ENCODE measurements around the gene CNKSR2. TPM values are rescaled to one million over a fixed set of nuclear protein-coding genes. Genes with fewer than 3 reads are reported as not detected.

CNKSR2 gene
- total and polyA plus RNA-seq, 10 of the 15 experiments (the other 5 are each of a cell fraction or from before 2014, with no cell fraction given): 0.02 to 0.69 (median 0.18) TPM; not detected in 4

DNA sequence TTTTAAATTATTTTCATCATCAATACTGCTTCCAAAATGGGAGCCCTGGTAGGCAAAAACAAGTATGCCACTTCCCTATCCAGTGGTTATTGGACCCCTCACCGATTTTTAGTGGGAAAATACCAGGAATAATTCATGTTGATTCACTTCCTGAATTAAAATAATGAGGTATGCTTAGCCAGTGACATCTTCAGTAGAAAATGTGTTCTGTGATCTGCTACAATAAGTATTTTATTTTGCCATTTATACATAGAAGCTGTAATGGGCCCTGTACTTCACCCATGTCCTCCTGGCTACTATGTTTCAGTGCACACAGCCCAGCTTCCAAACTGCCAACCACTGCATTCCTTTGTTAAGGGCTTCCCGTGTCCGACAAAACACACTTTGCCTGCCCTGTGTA is 324.9 kb downstream of the CNKSR2 start (continued):
- TF ChIP-seq, protein P1, sequence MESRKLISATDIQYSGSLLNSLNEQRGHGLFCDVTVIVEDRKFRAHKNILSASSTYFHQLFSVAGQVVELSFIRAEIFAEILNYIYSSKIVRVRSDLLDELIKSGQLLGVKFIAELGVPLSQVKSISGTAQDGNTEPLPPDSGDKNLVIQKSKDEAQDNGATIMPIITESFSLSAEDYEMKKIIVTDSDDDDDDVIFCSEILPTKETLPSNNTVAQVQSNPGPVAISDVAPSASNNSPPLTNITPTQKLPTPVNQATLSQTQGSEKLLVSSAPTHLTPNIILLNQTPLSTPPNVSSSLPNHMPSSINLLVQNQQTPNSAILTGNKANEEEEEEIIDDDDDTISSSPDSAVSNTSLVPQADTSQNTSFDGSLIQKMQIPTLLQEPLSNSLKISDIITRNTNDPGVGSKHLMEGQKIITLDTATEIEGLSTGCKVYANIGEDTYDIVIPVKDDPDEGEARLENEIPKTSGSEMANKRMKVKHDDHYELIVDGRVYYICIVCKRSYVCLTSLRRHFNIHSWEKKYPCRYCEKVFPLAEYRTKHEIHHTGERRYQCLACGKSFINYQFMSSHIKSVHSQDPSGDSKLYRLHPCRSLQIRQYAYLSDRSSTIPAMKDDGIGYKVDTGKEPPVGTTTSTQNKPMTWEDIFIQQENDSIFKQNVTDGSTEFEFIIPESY (IDR thresholded peaks at IDR 0.05): no peak
- TF ChIP-seq FOS (IDR thresholded peaks at IDR 0.05; ENCODE audit: borderline replicate concordance, extremely low read depth, insufficient read length) (no peak), HDAC6 (IDR thresholded peaks at IDR 0.05; ENCODE audit: unreplicated experiment) (no peak), BRCA1 (IDR thresholded peaks at IDR 0.05; ENCODE audit: low read depth, low read length) (no peak), SIN3A (IDR thresholded peaks at IDR 0.05; ENCODE audit: low read depth, low read length) (no peak), MTA3 (IDR thresholded peaks at IDR 0.05; ENCODE audit: borderline replicate concordance, low read length) (no peak), PML (IDR thresholded peaks at IDR 0.05; ENCODE audit: low read length) (no peak), ASH2L (IDR thresholded peaks at IDR 0.05; ENCODE audit: borderline replicate concordance, low read depth) (no peak)

DNA sequence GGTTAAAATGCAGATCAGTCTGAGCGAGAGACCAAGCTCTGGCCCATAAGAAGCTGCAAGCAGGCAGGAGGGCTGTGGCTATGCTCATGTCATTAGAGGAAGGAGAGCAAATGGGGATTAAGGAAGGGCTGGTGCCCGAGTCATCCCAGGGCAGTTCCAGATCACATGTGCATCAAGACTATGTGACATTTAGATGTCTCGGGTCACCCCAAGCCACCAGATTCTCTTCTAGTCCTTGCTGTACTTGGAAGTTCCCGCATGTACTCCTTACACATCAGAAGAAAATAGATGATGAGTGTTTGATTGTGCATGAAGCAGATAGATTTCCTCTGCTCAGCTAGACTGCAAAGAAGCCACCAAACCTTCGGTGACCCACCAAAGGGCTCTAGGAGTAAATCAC is 326.1 kb downstream of the CNKSR2 start:
- POLR2A ChIA-PET: no interaction called here
- WGBS (ENCODE audit: insufficient coverage, insufficient replicate concordance, low lambda C conversion rate, missing lambda C conversion rate): 25% methylated on average over 5 of the region's 5 CpGs
- Histone ChIP-seq H3K4me2 (ENCODE audit: control insufficient read depth, insufficient read depth) (no peak overlapping the region), H3K27me3 (replicated peaks in 1 of 2; ENCODE audit: control insufficient read depth in 2 of 2, insufficient read depth in 2 of 2, low read length in 1 of 2) (no peaks in the 10 kb centered on the region), H4K20me1 (ENCODE audit: control insufficient read depth, insufficient read depth) (no peaks in the 10 kb centered on the region), H3K4me1 (ENCODE audit: control insufficient read depth, insufficient read depth, low read length) (no peaks in the 10 kb centered on the region), H3K27ac (ENCODE audit: control insufficient read depth, insufficient read depth) (no peak overlapping the region), H3K9me3 (replicated peaks; ENCODE audit: control insufficient read depth, insufficient read depth, low read length) (no peaks in the 10 kb centered on the region), H3K36me3 (ENCODE audit: control insufficient read depth in 2 of 2, insufficient read depth in 2 of 2, low read length in 1 of 2) (no peaks in the 10 kb centered on the region), H3K9ac (ENCODE audit: control insufficient read depth, insufficient read depth, low read length) (no peak overlapping the region), H3K4me3 (no peak overlapping the region), H3K79me2 (ENCODE audit: control insufficient read depth, insufficient read depth, low read length) (no peaks in the 10 kb centered on the region), H2AFZ (ENCODE audit: control insufficient read depth, low read depth, low read length) (no peak overlapping the region)
- CTCF ChIA-PET: interaction anchor here (0.7 kb wide), 1 partner anchor 109 kb away, joined by 5 read pairs; no protein-coding TSS in a partner anchor
- RAD21 ChIA-PET (ENCODE audit: unreplicated experiment): no interaction called here
- SMC1A ChIA-PET (ENCODE audit: uncharacterized antibody, unreplicated experiment): interaction anchor here (1.0 kb wide), 1 partner anchor 15 kb away, joined by 3 read pairs; no protein-coding TSS in a partner anchor
- ATAC-seq (no peak), DNase-seq (ENCODE audit: low read depth, low spot score) (no peak), FAIRE-seq (no peak)
- in situ Hi-C loops (cut with MboI) (no loop called here), intact Hi-C loops (cut with micrococcal nuclease; ENCODE audit: unreplicated experiment) (no loop called here)
- no TSS peak for BruUV-seq (replicated peaks)
- TF ChIP-seq, protein P2, sequence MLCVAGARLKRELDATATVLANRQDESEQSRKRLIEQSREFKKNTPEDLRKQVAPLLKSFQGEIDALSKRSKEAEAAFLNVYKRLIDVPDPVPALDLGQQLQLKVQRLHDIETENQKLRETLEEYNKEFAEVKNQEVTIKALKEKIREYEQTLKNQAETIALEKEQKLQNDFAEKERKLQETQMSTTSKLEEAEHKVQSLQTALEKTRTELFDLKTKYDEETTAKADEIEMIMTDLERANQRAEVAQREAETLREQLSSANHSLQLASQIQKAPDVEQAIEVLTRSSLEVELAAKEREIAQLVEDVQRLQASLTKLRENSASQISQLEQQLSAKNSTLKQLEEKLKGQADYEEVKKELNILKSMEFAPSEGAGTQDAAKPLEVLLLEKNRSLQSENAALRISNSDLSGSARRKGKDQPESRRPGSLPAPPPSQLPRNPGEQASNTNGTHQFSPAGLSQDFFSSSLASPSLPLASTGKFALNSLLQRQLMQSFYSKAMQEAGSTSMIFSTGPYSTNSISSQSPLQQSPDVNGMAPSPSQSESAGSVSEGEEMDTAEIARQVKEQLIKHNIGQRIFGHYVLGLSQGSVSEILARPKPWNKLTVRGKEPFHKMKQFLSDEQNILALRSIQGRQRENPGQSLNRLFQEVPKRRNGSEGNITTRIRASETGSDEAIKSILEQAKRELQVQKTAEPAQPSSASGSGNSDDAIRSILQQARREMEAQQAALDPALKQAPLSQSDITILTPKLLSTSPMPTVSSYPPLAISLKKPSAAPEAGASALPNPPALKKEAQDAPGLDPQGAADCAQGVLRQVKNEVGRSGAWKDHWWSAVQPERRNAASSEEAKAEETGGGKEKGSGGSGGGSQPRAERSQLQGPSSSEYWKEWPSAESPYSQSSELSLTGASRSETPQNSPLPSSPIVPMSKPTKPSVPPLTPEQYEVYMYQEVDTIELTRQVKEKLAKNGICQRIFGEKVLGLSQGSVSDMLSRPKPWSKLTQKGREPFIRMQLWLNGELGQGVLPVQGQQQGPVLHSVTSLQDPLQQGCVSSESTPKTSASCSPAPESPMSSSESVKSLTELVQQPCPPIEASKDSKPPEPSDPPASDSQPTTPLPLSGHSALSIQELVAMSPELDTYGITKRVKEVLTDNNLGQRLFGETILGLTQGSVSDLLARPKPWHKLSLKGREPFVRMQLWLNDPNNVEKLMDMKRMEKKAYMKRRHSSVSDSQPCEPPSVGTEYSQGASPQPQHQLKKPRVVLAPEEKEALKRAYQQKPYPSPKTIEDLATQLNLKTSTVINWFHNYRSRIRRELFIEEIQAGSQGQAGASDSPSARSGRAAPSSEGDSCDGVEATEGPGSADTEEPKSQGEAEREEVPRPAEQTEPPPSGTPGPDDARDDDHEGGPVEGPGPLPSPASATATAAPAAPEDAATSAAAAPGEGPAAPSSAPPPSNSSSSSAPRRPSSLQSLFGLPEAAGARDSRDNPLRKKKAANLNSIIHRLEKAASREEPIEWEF (IDR thresholded peaks at IDR 0.05; ENCODE audit: insufficient replicate concordance, low read depth, low read length): no peak
- TF ChIP-seq ZNF217 (IDR thresholded peaks at IDR 0.05): no peak
- TF ChIP-seq, protein P3, sequence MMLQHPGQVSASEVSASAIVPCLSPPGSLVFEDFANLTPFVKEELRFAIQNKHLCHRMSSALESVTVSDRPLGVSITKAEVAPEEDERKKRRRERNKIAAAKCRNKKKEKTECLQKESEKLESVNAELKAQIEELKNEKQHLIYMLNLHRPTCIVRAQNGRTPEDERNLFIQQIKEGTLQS (IDR thresholded peaks at IDR 0.05; ENCODE audit: borderline replicate concordance, extremely low read depth, low read depth, low read length): no peak
- TF ChIP-seq, protein P4, sequence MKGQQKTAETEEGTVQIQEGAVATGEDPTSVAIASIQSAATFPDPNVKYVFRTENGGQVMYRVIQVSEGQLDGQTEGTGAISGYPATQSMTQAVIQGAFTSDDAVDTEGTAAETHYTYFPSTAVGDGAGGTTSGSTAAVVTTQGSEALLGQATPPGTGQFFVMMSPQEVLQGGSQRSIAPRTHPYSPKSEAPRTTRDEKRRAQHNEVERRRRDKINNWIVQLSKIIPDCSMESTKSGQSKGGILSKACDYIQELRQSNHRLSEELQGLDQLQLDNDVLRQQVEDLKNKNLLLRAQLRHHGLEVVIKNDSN (IDR thresholded peaks at IDR 0.05; ENCODE audit: borderline replicate concordance, extremely low read length, insufficient read depth, low read depth, low read length): no peak

All from GM12878 (cell line).